AG09309 (cell line): ENCODE data around the gene SHROOM3.

ENCODE experiments used
- DNase-seq: peaks from one replicate; pipeline ENCODE4 v3.0.0-alpha.2; 2010; ENCODE audit warnings: low read depth
- H3K4me3 ChIP-seq: 2 replicates; pipeline ENCODE4 v1.5.1; 2011; ENCODE audit warnings: mild to moderate bottlenecking, low read depth, low read length, moderate library complexity; ENCODE audit not compliant: control insufficient read depth
- CTCF ChIP-seq: IDR thresholded peaks from 2 replicates; pipeline ENCODE4 v1.5.1; 2011; ENCODE audit warnings: mild to moderate bottlenecking, low read depth, low read length, inconsistent platforms; ENCODE audit not compliant: insufficient read depth, control insufficient read depth; ENCODE audit errors: missing control alignments

SHROOM3 gene

GRCh38 chr4:76499461-76499860, 64.4 kb downstream of the SHROOM3 start:
- no peak overlapping the region for H3K4me3 ChIP-seq
- TF ChIP-seq CTCF = no peak
- DNase-seq = no peak

GRCh38 chr4:76502886-76503285, 67.9 kb downstream of the SHROOM3 start:
- no peak for TF ChIP-seq CTCF
- H3K4me3 ChIP-seq = no peak overlapping the region
- DNase-seq = no peak

DNA sequence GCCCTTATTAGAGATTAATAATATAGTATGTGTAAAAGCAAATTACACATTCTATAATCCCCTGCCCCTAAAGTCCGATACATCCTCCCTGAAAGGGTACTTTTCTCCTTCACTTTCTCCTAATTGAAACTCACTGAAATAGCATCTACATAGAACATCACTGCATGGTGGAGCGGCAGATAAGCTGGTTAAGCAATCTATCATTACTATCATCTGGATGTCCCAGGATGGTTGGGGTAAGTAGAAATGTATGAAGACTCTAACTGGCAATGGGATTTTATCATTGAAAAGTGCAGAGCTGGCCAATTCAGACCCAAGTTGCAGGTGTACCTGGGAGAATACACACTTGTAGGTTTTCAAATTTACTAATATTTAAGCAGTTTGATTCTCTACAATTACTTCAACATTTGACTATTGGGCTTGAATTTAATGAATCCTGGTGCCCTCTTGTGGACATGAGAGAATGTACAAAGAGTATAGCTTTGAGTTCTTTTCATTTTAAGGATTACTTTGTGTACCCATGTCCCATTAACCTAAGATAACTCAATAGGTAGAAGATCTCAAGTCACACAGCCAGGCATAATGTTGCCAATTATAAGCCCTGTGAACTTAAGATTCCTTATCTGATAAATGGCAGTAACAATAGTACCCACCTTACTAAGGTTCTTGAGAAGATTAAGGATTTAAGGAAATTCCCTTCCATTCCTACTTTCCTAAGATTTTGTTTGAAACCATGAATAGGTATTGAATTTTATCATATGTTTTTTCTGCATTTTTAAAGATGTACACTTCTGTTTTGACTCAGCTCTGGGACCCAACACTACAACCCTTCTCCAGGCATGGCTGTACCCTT, 69.8 kb downstream of the SHROOM3 start:
- H3K4me3 ChIP-seq = no peak overlapping the region
- peak; percentile 49 for TF ChIP-seq CTCF
- peak; percentile 25 for DNase-seq

DNA sequence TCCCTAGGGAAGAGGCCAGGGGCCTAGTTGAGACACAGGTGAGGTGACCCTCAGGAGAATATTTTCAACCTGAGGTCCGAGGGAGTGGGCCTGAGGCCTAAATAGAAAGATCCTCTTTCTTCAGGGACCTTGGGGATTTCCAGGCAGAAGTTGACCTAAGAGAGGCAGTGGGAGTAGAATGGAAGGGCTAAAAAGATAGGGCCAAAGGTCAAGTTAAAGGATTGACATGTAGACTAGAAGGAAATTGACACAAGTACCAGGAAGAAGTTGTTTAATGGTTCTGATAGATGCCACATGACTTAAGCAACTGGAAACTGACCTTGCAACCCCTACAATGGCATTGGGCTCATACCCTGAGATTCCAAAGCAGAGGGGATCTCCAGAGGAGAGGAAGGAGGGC, 76.9 kb downstream of the SHROOM3 start:
- H3K4me3 ChIP-seq = no peak overlapping the region
- no peak for DNase-seq
- no peak for TF ChIP-seq CTCF

GRCh38 chr4:76513482-76513881, 78.5 kb downstream of the SHROOM3 start:
- H3K4me3 ChIP-seq = no peak overlapping the region
- no peak for DNase-seq
- TF ChIP-seq CTCF = no peak

GRCh38 chr4:76514087-76514486, 79.1 kb downstream of the SHROOM3 start:
- H3K4me3 ChIP-seq = no peak overlapping the region
- no peak for DNase-seq
- no peak for TF ChIP-seq CTCF
